ENCODE results near the gene KCNK3. TPM values are rescaled to one million over a fixed set of nuclear protein-coding genes. Genes with fewer than 3 reads are reported as not detected.

Gene KCNK3
- total RNA-seq, 2 experiments from 2014 or later: not detected

DNA sequence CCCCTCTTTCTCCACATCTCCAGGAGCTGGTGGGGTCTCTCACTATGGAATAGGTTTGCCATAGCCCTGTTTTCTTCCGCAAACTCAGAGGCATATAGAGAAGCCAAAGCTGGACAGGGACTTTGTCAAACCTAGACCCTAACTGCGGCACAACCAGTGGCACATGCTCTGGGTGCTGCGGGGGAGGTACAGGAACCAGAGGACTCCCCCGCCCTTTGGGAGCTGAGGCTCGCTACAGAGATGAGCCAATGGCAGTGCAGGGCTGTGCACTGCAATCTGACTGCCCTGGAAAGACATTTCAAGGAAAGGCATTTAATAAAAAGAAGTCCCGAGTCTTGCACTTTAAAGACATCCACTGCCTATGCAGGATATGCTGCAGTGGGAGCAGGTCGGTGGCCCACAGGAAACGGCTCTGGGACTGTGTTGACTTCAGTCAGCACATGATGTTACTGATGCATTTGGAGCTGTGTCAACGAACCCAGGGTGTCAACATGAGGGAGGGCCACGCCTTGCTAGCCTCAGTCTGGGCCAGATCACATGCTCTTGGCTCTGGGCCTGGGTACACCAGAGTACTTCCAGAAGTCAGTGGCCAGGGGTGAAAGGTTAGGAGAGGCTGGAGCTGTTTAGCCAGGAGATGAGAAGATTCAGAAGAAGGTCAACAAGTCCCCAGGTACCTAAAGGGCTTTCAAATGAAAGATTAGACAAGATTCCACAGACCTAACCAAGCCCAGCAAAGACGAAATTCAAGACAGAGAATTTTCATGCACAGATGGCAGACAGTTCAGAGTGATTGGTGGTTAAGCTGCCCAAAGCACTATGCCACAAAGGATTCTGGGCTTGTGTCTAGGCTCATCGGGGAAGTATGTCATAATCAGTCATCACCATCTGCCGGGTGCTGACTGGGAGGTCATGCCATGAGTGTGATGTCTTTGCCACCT is 79.8 kb downstream of the KCNK3 start:
- Mint-ChIP-seq H3K27ac (peak overlapping the region; percentile 83), H3K4me1 (ENCODE audit: low read depth) (peaks cover 40% of the 10 kb centered on the region), H3K9me3 (no peaks in the 10 kb centered on the region), H3K36me3 (ENCODE audit: low read depth) (peaks cover 14% of the 10 kb centered on the region), H3K4me3 (no peak overlapping the region), H3K27me3 (no peaks in the 10 kb centered on the region)
- ChIA-PET CTCF (interaction anchor here (0.7 to 1.7 kb wide), 4 partner anchors 9 to 73 kb away, joined by 3 to 7 read pairs (median 4); partner anchors contain the start of gene CENPA), POLR2A (no interaction called here)
- ATAC-seq (peak; percentile 66), DNase-seq (peak; percentile 54)
- intact Hi-C loops (cut with micrococcal nuclease): no loop called here
- TF ChIP-seq, protein P1, sequence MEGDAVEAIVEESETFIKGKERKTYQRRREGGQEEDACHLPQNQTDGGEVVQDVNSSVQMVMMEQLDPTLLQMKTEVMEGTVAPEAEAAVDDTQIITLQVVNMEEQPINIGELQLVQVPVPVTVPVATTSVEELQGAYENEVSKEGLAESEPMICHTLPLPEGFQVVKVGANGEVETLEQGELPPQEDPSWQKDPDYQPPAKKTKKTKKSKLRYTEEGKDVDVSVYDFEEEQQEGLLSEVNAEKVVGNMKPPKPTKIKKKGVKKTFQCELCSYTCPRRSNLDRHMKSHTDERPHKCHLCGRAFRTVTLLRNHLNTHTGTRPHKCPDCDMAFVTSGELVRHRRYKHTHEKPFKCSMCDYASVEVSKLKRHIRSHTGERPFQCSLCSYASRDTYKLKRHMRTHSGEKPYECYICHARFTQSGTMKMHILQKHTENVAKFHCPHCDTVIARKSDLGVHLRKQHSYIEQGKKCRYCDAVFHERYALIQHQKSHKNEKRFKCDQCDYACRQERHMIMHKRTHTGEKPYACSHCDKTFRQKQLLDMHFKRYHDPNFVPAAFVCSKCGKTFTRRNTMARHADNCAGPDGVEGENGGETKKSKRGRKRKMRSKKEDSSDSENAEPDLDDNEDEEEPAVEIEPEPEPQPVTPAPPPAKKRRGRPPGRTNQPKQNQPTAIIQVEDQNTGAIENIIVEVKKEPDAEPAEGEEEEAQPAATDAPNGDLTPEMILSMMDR (IDR thresholded peaks at IDR 0.05): no peak

DNA sequence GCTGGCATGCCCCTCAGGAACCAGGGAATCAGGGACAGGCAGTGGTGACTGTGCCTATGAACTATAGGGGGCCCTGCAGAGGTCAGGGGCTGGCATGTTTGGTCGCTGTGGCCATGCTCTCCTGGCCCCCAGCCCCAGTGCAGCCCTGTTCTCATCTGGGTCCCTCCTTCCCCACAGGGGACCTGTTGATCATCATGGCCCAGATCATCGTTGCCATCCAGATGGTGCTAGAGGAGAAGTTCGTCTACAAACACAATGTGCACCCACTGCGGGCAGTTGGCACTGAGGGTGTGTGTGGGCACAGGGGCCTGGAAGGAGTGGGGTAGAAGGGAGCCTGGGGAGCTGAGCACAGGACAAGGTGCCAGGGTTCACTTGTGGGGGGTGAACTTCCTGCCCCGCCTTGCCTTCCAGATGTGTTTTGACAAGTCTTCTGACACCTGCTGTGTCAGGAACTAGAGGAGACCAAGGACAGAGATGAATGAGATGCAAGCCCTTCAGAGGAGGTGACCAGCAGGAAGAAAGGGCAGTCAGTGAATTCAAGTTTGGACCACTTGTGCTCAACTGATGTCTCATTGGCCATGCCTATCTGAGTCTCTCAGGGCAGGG is 83.8 kb downstream of the KCNK3 start:
- Mint-ChIP-seq H3K4me3 (no peak overlapping the region), H3K27ac (peak overlapping the region; percentile 46)
- intact Hi-C loops (cut with micrococcal nuclease): no loop called here

DNA sequence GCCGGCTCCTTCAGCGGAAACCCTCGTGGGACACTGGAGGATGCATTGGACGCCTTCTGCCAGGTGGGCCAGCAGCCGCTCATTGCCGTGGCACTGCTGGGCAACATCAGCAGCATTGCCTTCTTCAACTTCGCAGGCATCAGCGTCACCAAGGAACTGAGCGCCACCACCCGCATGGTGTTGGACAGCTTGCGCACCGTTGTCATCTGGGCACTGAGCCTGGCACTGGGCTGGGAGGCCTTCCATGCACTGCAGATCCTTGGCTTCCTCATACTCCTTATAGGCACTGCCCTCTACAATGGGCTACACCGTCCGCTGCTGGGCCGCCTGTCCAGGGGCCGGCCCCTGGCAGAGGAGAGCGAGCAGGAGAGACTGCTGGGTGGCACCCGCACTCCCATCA is 85.6 kb downstream of the KCNK3 start:
- H3K9me3 Mint-ChIP-seq: no peaks in the 10 kb centered on the region
- no peak for ATAC-seq
- TF ChIP-seq, protein P1 (IDR thresholded peaks at IDR 0.05): no peak
- H3K27ac Mint-ChIP-seq: no peak overlapping the region
- H3K27me3 Mint-ChIP-seq: no peaks in the 10 kb centered on the region
- DNase-seq: no peak
- H3K4me3 Mint-ChIP-seq: no peak overlapping the region
- peaks cover 5% of the 10 kb centered on the region for H3K4me1 Mint-ChIP-seq (ENCODE audit: low read depth)
- H3K36me3 Mint-ChIP-seq (ENCODE audit: low read depth): peaks cover 24% of the 10 kb centered on the region
- intact Hi-C loops (cut with micrococcal nuclease): no loop called here
- ChIA-PET CTCF (no interaction called here), POLR2A (no interaction called here)

More for the DNA sequence above, 83.8 kb downstream of the KCNK3 start:
- DNase-seq: no peak
- Mint-ChIP-seq H3K4me1 (ENCODE audit: low read depth) (peaks cover 22% of the 10 kb centered on the region), H3K9me3 (no peaks in the 10 kb centered on the region), H3K27me3 (no peaks in the 10 kb centered on the region), H3K36me3 (ENCODE audit: low read depth) (peaks cover 27% of the 10 kb centered on the region)
- TF ChIP-seq, protein P1 (IDR thresholded peaks at IDR 0.05): no peak
- ChIA-PET CTCF (no interaction called here), POLR2A (no interaction called here)
- no peak for ATAC-seq

DNA sequence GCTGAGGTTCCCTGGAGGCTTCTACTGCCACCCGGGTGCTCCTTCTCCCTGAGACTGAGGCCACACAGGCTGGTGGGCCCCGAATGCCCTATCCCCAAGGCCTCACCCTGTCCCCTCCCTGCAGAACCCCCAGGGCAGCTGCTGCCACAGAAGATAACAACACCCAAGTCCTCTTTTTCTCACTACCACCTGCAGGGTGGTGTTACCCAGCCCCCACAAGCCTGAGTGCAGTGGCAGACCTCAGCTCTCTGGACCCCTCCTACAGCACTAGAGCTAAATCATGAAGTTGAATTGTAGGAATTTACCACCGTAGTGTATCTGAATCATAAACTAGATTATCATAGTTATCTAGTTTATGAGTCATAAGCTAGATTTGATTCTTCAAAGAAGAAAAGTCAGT is 86.0 kb downstream of the KCNK3 start:
- no peak overlapping the region for H3K4me3 Mint-ChIP-seq
- H3K27ac Mint-ChIP-seq: no peak overlapping the region
- TF ChIP-seq, protein P1 (IDR thresholded peaks at IDR 0.05): no peak
- DNase-seq (no peak), ATAC-seq (peak; percentile 34)
- intact Hi-C loops (cut with micrococcal nuclease): no loop called here
- H3K4me1 Mint-ChIP-seq (ENCODE audit: low read depth): peaks cover 5% of the 10 kb centered on the region
- H3K9me3 Mint-ChIP-seq: no peaks in the 10 kb centered on the region
- POLR2A ChIA-PET: no interaction called here
- H3K27me3 Mint-ChIP-seq: no peaks in the 10 kb centered on the region
- CTCF ChIA-PET: interaction anchor here (1.0 kb wide), 1 partner anchor 68 kb away, joined by 3 read pairs; no protein-coding TSS in a partner anchor
- H3K36me3 Mint-ChIP-seq (ENCODE audit: low read depth): peaks cover 24% of the 10 kb centered on the region
